ENCODE data around the gene MEF2A.
"Not testable (repeated sequence)": the region's sequence is repeated elsewhere in the genome, so short reads cannot be mapped to it uniquely, and the experiment has no call there.

Gene MEF2A

GRCh38 chr15:99565299-99566156 is at the start of gene MEF2A:
TSS of gene MEF2A (plus strand) at chr15:99565984. CDS start at chr15:99633120, 67,136 bp downstream.
- DNase-seq (ENCODE audit: low read depth), result peak; percentile 79

DNA sequence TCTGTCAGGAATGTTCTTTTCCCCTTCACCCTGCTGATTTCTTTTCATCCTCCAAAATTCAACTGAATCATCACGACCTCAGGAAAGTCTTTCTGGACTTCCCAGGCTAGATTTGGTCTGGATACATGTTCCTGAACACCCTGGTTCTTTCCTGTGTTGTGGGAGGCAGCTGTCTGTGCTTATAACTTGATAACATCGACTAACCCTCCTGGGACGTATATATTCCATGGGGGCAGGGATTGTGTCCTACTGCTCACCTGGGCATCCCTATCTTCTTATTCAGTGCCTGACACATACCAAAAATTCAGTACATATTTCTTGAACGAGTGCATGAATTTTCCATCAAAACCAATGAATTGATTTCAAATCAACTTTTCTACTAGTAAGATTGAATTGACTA is 47.6 kb upstream of the MEF2A start:
- DNase-seq (ENCODE audit: low read depth), result no peak

GRCh38 chr15:99519366-99519765 is 46.4 kb upstream of the MEF2A start:
- not testable (repeated sequence) for DNase-seq (ENCODE audit: low read depth)

DNA sequence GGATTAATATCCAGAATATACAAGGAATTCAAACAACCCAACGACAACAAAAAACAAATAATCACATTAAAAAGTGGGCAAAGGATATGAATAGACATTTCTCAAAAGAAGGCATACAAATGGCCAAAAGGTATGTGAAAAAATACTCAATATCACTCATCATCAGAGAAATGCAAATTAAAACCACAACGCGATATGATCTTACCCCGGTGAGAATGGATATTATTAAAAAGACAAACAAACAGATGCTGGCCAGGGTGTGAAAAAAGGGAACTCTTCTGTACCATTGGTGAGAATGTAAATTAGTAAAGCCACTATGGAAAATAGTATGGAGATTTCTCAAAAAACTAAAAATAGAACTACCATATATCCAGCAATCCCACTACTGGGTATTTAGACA is 43.5 kb upstream of the MEF2A start:
- DNase-seq (ENCODE audit: low read depth), result no peak

DNA sequence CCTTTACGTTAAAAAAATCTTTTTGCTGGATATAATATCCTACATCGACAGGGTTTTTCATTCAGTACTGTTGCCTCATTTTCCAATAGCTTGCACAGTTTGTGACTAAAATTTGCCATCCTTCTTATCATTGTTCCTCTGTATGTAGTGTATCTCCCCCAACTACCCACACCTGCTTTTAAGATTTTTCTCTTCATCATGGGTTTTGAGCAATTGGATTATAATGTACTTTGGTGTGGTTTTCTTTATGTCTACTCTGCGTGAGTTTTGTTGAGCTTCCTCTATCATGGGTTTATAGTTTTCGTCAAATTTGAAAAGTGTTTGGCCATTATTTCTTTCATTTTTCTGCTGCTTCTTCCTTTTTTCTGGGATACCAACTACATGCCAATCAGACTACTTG is 39.6 kb upstream of the MEF2A start:
- no peak for DNase-seq (ENCODE audit: low read depth)

GRCh38 chr15:99526671-99527070 is 39.1 kb upstream of the MEF2A start:
- DNase-seq (ENCODE audit: low read depth), result no peak

- no peak for DNase-seq (ENCODE audit: low read depth)
Measured at GRCh38 chr15:99536422-99537040, 29.3 kb upstream of the MEF2A start.

GRCh38 chr15:99537344-99537743 is 28.4 kb upstream of the MEF2A start:
- DNase-seq (ENCODE audit: low read depth), result no peak

GRCh38 chr15:99538261-99538660 is 27.5 kb upstream of the MEF2A start:
- DNase-seq (ENCODE audit: low read depth), result no peak

GRCh38 chr15:99542828-99543227 is 23.0 kb upstream of the MEF2A start:
- DNase-seq (ENCODE audit: low read depth), result no peak

DNA sequence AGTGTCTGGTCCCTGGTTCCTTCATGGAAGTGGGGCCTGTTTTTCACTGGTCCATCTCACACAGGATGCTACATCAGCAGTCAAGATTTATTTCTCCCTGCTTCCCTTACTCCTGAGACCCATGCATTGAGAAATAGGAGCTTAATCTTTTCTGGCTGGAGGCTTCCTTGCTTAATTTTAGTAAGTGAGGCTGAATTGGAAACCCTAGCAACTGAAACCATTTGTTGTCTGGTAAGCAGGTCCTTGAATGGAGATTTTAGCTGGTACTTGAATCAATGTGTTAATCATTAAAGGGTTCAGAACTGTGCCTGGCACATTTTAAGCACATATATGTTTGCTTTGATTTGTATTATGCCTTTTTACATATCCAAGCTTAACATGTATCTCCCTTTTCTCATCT is 20.2 kb upstream of the MEF2A start:
- no peak for DNase-seq (ENCODE audit: low read depth)

GRCh38 chr15:99546441-99547100 is 19.2 kb upstream of the MEF2A start:
- no peak for DNase-seq (ENCODE audit: low read depth)

GRCh38 chr15:99547517-99547916 is 18.3 kb upstream of the MEF2A start:
- no peak for DNase-seq (ENCODE audit: low read depth)

DNA sequence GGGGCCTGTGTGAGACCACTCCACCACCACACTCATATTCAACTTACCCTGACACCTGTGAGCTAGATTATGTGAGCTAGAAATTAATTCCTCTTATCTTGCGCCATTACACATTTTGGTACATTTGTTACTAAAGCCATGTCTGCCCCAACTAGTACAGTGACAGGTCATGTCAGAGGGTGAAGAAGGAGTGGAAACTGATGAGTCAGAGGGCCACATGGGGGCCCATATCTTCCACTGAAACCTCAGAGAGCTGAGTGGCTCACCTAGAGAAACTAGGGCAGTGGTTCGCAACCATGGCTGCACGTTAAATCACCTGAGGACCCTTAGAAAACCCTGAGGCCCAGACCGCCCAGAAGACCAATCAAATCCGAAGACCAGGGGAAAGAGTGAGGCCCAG is 15.7 kb upstream of the MEF2A start:
- no peak for DNase-seq (ENCODE audit: low read depth)

GRCh38 chr15:99552111-99552510 is 13.7 kb upstream of the MEF2A start:
- no peak for DNase-seq (ENCODE audit: low read depth)

DNA sequence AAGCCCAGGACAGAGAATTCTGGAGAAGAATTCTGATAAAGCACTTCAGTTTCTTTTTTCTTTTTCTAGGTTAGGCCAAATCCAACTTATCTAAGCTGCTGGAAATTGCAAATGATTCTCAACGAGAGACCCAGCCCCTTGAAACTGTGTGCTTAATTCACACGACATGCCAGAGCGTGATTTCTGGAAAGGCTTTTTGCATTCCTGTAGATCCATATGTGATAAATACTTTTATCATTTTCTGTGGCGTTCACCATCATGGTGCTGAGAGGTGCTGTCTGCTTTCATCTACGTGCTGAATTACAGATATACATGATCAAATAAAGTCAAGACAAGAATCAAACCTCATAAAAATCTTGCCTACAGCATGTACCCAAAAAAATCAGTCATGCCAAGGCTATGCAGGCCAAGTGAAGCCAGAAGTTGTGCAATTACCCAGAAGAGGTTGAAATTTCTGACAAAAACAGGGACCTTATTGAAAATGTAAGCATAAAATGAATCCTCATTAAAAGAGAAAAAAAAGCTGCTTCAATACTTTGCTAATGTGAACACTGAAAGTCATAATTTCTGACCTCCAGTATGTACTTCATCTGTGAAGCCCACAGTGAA is 10.8 kb upstream of the MEF2A start:
- DNase-seq (ENCODE audit: low read depth), result no peak

DNA sequence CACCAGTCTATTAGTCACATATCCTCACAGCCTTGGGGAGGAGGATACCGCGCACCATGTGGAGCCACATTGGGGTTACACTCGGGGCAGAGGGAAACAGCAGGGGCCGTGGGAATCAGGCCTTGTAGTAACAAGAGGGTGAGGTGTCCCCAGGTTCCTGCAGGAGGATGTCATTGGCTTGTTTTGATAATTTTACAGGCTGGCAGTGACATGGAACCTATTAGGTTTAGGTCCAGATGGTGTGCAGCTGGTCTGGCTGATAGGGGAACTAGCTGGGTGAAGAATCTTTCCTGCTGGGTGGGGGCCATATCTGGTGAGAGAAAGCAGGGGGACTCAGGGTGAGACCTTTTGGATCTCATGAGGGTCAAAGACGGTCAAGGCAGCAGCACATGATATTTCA is 9.8 kb upstream of the MEF2A start:
- no peak for DNase-seq (ENCODE audit: low read depth)

GRCh38 chr15:99556578-99556977 is 9.2 kb upstream of the MEF2A start:
- no peak for DNase-seq (ENCODE audit: low read depth)

- DNase-seq (ENCODE audit: low read depth), result no peak
Measured at GRCh38 chr15:99558084-99558483, 7.7 kb upstream of the MEF2A start.

DNA sequence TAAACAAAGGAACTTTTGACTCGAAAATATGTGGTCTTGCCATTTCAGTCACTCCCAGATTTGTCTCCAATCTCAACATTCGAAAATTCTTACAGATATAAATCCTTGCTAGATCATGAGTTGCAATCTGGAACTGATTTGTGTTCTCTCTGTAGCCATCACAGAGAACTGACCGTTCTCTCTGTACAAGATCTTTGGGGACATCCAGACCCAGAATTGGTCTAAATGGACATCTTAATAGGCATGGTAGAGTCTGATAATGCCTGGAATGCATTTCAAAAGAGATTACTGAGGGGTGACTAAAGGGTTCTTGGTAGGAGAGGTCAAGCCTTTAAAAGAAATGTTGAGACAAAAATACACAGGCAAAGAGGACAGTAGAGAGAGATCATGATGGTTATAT is 7.2 kb upstream of the MEF2A start:
- DNase-seq (ENCODE audit: low read depth), result no peak

DNA sequence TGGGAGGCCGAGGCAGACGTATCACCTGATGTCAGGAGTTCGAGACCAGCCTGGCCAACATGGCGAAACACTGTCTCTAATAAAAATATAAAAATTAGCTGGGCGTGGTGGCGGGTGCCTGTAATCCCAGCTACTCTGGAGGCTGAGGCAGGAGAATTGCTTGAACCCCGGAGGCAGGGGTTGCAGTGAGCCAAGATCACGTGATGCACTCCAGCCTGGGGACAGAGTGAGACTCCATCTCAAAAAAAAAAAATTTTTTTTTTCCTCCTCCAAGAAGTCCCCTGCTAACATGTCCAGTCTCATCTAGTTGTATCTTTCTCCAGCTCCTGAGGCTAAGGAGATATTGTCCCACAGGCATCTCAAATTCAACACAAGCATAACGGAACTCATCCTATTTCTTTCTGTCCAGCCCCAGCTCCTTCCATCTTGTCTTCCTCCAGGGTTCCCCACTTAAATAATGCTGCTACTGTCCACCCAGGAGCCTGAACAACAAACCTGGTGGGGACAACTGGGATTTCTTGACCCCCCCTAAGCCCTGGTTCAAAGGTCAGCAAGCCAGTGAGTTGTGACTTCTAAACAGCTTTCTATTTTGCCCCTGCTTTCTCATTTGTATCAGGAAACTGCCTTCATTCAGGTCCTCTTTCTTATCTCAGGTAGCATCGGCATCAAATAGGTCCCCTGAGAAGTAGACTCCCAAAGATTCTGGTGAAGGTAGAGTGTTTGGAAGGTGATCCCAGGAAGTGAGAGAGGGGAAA is 4.1 kb upstream of the MEF2A start:
- no peak for DNase-seq (ENCODE audit: low read depth)

- DNase-seq (ENCODE audit: low read depth), result no peak
Measured at GRCh38 chr15:99562238-99562637, 3.5 kb upstream of the MEF2A start.
